HAP-1 (cell line): ENCODE results near the gene PARP6.
A peak's percentile ranks its signal among the peaks of the same experiment; 100 is the strongest.

Experiments used
- DNase-seq, 2 experiments: peaks; one replicate each; pipeline ENCODE4 v3.0.0-alpha.2; 2016 to 2020; ENCODE audit warnings: low spot score in 2 of 2
- H3K27me3 ChIP-seq: fragments of 250-450 bp; sonication (Bioruptor Pico); 2 replicates; pipeline ENCODE4 v1.5.1; 2020; ENCODE audit warnings: low read depth, mild to moderate bottlenecking, moderate library complexity
- H3K36me3 ChIP-seq: fragments of 250-450 bp; sonication (Bioruptor Pico); replicated peaks from 2 replicates; pipeline ENCODE4 v1.5.1; 2020; ENCODE audit warnings: mild to moderate bottlenecking
- H3K4me1 ChIP-seq: fragments of 250-450 bp; sonication (Bioruptor Pico); 2 replicates; pipeline ENCODE4 v1.5.1; 2020; ENCODE audit warnings: mild to moderate bottlenecking
- H3K4me3 ChIP-seq: fragments of 250-450 bp; sonication (Bioruptor Pico); 2 replicates; pipeline ENCODE4 v1.5.1; 2020; ENCODE audit warnings: mild to moderate bottlenecking, moderate library complexity
- H3K9me3 ChIP-seq: fragments of 250-450 bp; sonication (Bioruptor Pico); 2 replicates; pipeline ENCODE4 v1.5.1; 2020; ENCODE audit warnings: mild to moderate bottlenecking, moderate library complexity
- in situ Hi-C: fragments of 300-500 bp; cut with MboI; formaldehyde crosslinking; loops from 3 replicates; pipeline ENCODE4 v1.14.3; 2020; ENCODE audit warnings: low sequenced_read_pairs, inconsistent platforms, mixed read lengths

The PARP6 gene

DNA sequence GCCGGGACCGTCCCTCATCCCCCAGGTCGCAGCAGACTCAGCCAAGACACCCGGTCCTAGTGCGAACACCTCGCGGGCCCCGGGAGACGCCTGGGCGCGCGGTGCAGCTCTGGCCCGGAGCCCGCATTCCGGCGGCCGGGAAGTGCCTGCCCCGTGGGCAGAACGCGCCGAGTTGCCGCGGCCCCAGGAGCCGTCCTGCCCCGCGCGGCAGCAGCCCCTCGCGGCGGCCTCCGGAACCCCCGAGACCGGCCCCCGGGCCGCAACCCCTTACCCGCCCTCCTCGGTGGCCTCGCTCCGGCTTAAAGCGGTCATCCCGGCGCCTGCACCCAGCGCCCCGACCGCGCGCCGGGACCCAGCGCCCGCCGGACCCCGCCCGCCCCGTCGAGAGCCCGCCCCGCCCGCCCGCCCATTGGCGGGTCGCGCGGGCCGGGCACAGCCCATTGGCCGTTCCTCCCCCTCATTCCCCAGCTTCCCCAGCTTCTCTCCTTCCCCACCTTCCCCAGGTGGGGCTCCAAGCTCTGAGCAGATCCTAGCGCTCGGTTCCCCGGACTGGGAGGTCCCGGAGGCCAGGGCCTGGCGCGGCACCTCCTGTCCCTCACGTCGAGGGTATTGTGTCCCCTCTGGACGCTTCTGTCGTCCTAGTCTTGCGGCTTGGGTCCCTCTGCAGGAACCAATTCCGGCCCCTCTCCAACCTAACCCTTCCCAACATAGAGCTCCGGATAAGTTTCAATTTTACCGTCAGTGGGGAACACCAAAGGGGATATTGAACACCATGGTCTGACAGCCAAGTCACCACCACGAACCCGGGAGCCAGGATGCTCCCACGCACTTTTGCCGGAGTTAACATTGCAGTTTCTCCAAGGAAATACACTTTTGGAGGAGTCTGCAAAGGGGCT lies 74.6 kb downstream of the PARP6 start, which contains the start of gene GRAMD2A:
Gene GRAMD2A, minus strand, starts transcription at position 328 of the 896 bp plus-strand sequence.
- in situ Hi-C loops, result no loop called here
- Histone ChIP-seq H3K36me3 (peaks cover 49% of the 10 kb centered on the region), H3K4me3 (no peak within 1 kb of the TSS)

DNA sequence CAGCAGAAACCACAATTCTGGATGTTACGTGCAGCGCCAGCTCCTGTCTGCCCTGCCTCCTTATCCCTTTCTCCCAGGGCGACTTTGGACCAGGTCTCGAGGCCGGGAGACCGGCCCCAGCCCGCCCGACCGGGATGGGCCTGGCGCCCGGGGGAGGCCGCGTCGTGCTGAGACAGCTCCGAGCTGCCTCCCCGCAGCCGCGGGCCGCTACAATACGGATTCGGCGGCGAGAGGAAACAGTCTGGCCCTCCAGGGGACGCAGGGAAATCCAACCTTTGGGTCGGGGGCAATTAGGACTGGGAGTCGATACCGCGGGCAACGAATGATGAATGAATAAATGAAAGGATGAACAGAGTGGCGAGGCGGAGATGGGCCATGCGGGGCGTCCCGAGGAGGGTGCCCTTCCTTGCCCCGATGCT lies 75.3 kb downstream of the PARP6 start:
- Histone ChIP-seq H3K9me3 (no peaks in the 10 kb centered on the region), H3K4me1 (no peaks in the 10 kb centered on the region), H3K27me3 (no peaks in the 10 kb centered on the region), H3K36me3 (peaks cover 42% of the 10 kb centered on the region), H3K4me3 (no peak overlapping the region)
- DNase-seq, result no peak
- in situ Hi-C loops, result no loop called here

More for the DNA sequence above, 74.6 kb downstream of the PARP6 start, which contains the start of gene GRAMD2A:
- Histone ChIP-seq H3K4me1 (no peaks in the 10 kb centered on the region), H3K27me3 (no peaks in the 10 kb centered on the region), H3K9me3 (no peaks in the 10 kb centered on the region)
- no peak for DNase-seq

DNA sequence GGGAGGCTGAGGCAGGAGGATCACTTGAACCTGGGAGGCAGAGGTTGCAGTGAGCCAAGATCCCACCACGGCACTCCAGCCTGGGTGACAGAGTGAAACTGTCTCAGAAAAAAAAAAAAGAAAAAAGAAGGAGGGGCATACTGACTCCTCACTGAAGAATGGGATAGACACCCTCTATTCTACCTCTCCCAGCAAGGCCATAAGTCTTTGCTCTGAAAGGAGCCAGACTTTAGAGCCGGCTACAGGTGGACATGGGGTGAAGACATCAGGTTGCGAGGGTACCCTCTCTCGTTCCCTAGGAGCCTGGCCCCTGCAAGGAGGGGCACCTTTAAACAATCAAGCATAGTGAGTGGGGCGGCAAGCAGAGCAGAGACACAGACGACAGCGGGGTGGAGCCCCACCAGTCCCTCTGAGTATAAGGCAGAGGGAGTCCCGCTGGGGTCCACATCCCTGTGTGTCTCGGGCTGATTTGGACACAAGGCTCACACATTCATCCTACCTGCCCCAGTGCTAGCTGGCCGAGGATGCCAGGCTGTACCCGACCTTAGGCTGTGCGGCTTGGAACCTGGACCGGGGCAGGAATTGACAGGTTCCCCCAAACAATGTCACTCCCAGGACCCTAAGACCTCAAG lies 75.8 kb downstream of the PARP6 start:
- Histone ChIP-seq H3K27me3 (no peaks in the 10 kb centered on the region; the same call in 1 of the 2 replicates), H3K4me1 (no peaks in the 10 kb centered on the region), H3K4me3 (no peak overlapping the region), H3K36me3 (peaks cover 37% of the 10 kb centered on the region), H3K9me3 (no peaks in the 10 kb centered on the region)
- DNase-seq, result peak in 1 of 2 experiments; percentile 51
- in situ Hi-C loops, result no loop called here

DNA sequence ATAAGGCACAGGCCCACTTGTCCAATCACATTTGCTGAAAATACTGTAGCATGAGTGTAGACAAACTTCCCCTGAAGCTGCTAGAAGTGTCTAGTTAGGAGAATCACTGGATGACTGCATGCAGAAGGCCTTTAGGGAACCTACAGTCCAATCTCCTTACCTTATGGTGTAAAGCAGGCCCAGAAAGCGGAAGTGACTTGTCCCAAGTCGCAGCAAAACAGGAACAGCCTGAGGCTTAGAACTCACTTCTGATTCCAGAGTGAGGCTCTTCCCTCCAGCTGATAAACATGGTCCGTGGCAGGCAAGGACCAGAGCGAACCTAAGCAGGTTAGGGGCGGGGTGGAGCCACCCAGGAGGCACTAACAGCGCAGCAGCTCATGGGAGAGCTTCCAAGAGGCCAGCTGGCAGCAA lies 77.2 kb downstream of the PARP6 start:
- Histone ChIP-seq H3K9me3 (no peaks in the 10 kb centered on the region), H3K4me3 (no peak overlapping the region), H3K36me3 (peaks cover 23% of the 10 kb centered on the region), H3K4me1 (no peaks in the 10 kb centered on the region), H3K27me3 (peaks cover 11% of the 10 kb centered on the region; the same call in 1 of the 2 replicates)
- in situ Hi-C loops, result no loop called here
- no peak for DNase-seq

DNA sequence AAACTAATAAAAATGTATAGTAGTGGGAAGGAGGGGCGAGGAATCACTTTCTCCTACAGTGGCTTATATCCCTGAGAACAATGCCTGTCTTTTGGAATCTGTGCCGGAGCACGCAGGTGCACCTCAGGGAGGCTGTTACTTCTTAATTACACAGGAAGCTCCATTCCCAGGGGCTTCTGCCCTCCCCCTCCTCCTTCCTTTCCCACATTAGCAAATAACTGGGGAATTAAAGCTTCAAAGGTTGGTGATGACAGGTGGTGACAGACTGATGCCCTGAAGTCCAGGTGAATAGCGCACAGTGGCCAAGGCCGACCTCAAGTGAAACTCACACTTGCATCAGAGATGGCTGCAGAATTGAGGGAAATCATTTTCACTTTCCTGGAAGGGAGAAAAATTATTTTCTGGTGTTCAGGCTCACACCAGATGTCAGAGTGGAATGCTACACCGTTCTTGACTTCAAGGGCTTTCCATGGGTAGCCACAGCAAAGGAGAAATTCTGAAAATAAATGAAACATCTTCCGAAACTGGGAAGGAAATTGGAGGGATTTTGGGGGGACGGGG lies 78.4 kb downstream of the PARP6 start:
- no peaks in the 10 kb centered on the region; the same call in 1 of the 2 replicates for H3K9me3 ChIP-seq
- no peaks in the 10 kb centered on the region for H3K4me1 ChIP-seq
- no peak overlapping the region for H3K4me3 ChIP-seq
- no peak for DNase-seq
- H3K36me3 ChIP-seq, result peaks cover 11% of the 10 kb centered on the region
- H3K27me3 ChIP-seq, result peaks cover 22% of the 10 kb centered on the region
- in situ Hi-C loops, result no loop called here

DNA sequence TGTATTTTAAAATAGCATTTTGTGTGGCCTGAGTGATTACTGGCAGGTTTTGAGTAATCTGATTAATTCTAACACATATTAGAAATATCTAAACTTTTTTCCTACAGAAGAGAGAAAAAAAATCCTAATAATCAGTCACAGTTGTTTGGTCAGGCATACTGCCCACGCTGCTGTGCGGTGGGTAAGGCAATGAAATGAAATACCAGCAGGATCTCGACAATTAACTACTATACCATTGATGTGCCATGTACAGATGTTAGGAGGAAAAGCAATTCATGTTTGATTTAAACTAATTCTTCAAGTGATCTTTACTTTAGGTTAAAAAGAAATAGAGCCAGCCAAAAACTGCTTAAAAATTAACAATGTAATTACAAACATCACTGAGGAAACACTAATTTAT lies 79.9 kb downstream of the PARP6 start:
- no peak for DNase-seq
- no peak overlapping the region for H3K4me3 ChIP-seq
- peaks cover 24% of the 10 kb centered on the region for H3K27me3 ChIP-seq
- no peaks in the 10 kb centered on the region for H3K4me1 ChIP-seq
- no peaks in the 10 kb centered on the region; the same call in 1 of the 2 replicates for H3K9me3 ChIP-seq
- H3K36me3 ChIP-seq, result no peaks in the 10 kb centered on the region
- in situ Hi-C loops, result no loop called here
